ENCODE measurements around the gene RERE.

DNA sequence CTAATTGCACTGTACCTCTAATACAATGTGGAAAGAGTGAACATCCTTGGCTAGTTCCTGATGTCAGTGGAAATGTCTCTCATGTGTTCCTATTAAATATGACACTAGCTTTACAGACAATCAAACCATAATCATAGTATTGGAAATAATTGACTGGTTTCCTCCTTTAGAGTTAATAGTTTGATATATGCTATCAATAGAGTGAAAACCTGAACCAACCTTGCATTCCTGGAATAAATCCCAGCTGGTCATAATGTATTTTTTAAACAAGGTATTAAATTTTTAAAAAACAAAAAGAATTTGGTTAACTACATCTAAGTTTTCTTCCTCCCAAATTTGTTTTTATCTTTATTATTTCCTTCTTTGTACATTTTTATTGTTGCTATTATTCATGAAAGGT lies 273.5 kb downstream of the RERE start:
- no peak for TF ChIP-seq CTCF (IDR thresholded peaks at IDR 0.05; ENCODE audit: insufficient read depth, low read depth, low read length)
- TF ChIP-seq EZH2 (IDR thresholded peaks at IDR 0.05; ENCODE audit: insufficient read depth, low read length), result no peak
